NT2/D1 (cell line): ENCODE results near the gene ZNF324.
"Not testable (repeated sequence)": the region's sequence is repeated elsewhere in the genome, so short reads cannot be mapped to it uniquely, and the experiment has no call there.

Experiments used
- DNase-seq: peaks from one replicate; pipeline ENCODE4 v3.0.0-alpha.2; 2011; ENCODE audit warnings: low read depth, low spot score
- H3K27me3 ChIP-seq: 2 replicates; pipeline ENCODE4 v1.6.0; 2011; ENCODE audit warnings: mild to moderate bottlenecking; ENCODE audit not compliant: insufficient read length, insufficient read depth
- H3K36me3 ChIP-seq: 2 replicates; pipeline ENCODE4 v1.6.1; 2011; ENCODE audit warnings: mild to moderate bottlenecking, low read length, mixed read lengths; ENCODE audit not compliant: insufficient read depth, insufficient read length
- H3K4me1 ChIP-seq: 2 replicates; pipeline ENCODE4 v1.5.1; 2011; ENCODE audit not compliant: insufficient read depth, insufficient read length
- H3K4me3 ChIP-seq: 2 replicates; pipeline ENCODE4 v1.5.1; 2011; ENCODE audit warnings: low read depth; ENCODE audit not compliant: insufficient read length
- H3K9ac ChIP-seq: 2 replicates; pipeline ENCODE4 v1.6.0; 2011; ENCODE audit warnings: low read depth; ENCODE audit not compliant: insufficient read length
- H3K9me3 ChIP-seq: 2 replicates; pipeline ENCODE4 v1.5.1; 2011; ENCODE audit warnings: mild to moderate bottlenecking, low read length; ENCODE audit not compliant: insufficient read depth
- SUZ12 ChIP-seq: IDR thresholded peaks from 2 replicates; pipeline ENCODE4 v1.6.1; 2011; ENCODE audit not compliant: insufficient read length, insufficient read depth; ENCODE audit errors: extremely low read depth
- YY1 ChIP-seq: IDR thresholded peaks from 2 replicates; pipeline ENCODE4 v1.6.1; 2011; ENCODE audit not compliant: insufficient read length, insufficient read depth
- ZNF274 ChIP-seq: IDR thresholded peaks from 2 replicates; pipeline ENCODE4 v1.6.1; 2011; ENCODE audit warnings: mild to moderate bottlenecking, low read depth, low read length

ZNF324 gene

GRCh38 chr19:58480481-58480830, 13.6 kb downstream of the ZNF324 start:
- no peak for DNase-seq
- H3K4me3 ChIP-seq, result no peak overlapping the region
- no peak overlapping the region for H3K9ac ChIP-seq
- no peaks in the 10 kb centered on the region for H3K27me3 ChIP-seq
- H3K4me1 ChIP-seq, result peaks cover 9% of the 10 kb centered on the region
- H3K9me3 ChIP-seq, result no peaks in the 10 kb centered on the region
- TF ChIP-seq ZNF274 (no peak), SUZ12 (no peak), YY1 (no peak)
- H3K36me3 ChIP-seq, result peaks cover 16% of the 10 kb centered on the region

- DNase-seq, result no peak
- TF ChIP-seq SUZ12, result no peak
- no peak for TF ChIP-seq ZNF274
- TF ChIP-seq YY1, result no peak
- Histone ChIP-seq H3K27me3 (no peaks in the 10 kb centered on the region), H3K36me3 (peaks cover 16% of the 10 kb centered on the region), H3K4me1 (peaks cover 9% of the 10 kb centered on the region), H3K9ac (no peak overlapping the region), H3K9me3 (no peaks in the 10 kb centered on the region), H3K4me3 (no peak overlapping the region)
These were observed 14.0 kb downstream of the ZNF324 start for GRCh38 chr19:58480831-58481230.

- Histone ChIP-seq H3K4me3 (no peak overlapping the region), H3K27me3 (no peaks in the 10 kb centered on the region), H3K9ac (no peak overlapping the region), H3K9me3 (no peaks in the 10 kb centered on the region), H3K36me3 (peaks cover 16% of the 10 kb centered on the region), H3K4me1 (peaks cover 3% of the 10 kb centered on the region)
- TF ChIP-seq SUZ12 (no peak), ZNF274 (no peak), YY1 (no peak)
- DNase-seq, result no peak
These were observed 15.5 kb downstream of the ZNF324 start for GRCh38 chr19:58482372-58482771.

GRCh38 chr19:58483776-58484175, 16.9 kb downstream of the ZNF324 start:
- Histone ChIP-seq H3K9ac (no peak overlapping the region), H3K36me3 (peaks cover 11% of the 10 kb centered on the region), H3K27me3 (no peaks in the 10 kb centered on the region), H3K9me3 (no peaks in the 10 kb centered on the region), H3K4me3 (no peak overlapping the region), H3K4me1 (no peaks in the 10 kb centered on the region)
- no peak for TF ChIP-seq SUZ12
- TF ChIP-seq YY1, result no peak
- no peak for TF ChIP-seq ZNF274
- DNase-seq, result no peak

GRCh38 chr19:58484349-58484748, 17.5 kb downstream of the ZNF324 start:
- not testable (repeated sequence) for H3K27me3 ChIP-seq, H3K4me3 ChIP-seq, H3K4me1 ChIP-seq, H3K36me3 ChIP-seq, DNase-seq, H3K9ac ChIP-seq, H3K9me3 ChIP-seq

GRCh38 chr19:58491393-58491792, 24.5 kb downstream of the ZNF324 start:
- Histone ChIP-seq H3K9me3 (no peaks in the 10 kb centered on the region), H3K9ac (no peak overlapping the region), H3K36me3 (no peaks in the 10 kb centered on the region), H3K4me1 (no peaks in the 10 kb centered on the region), H3K27me3 (no peaks in the 10 kb centered on the region), H3K4me3 (no peak overlapping the region)
- TF ChIP-seq SUZ12 (no peak), ZNF274 (no peak), YY1 (no peak)
- DNase-seq, result no peak

GRCh38 chr19:58492265-58492664, 25.4 kb downstream of the ZNF324 start:
- TF ChIP-seq YY1, result no peak
- no peak for TF ChIP-seq ZNF274
- no peak for TF ChIP-seq SUZ12
- no peak overlapping the region for H3K4me3 ChIP-seq
- no peaks in the 10 kb centered on the region for H3K4me1 ChIP-seq
- H3K9ac ChIP-seq, result no peak overlapping the region
- H3K36me3 ChIP-seq, result no peaks in the 10 kb centered on the region
- no peak for DNase-seq
- no peaks in the 10 kb centered on the region for H3K9me3 ChIP-seq
- H3K27me3 ChIP-seq, result no peaks in the 10 kb centered on the region

GRCh38 chr19:58497634-58498170, 30.8 kb downstream of the ZNF324 start:
- no peak for DNase-seq
- Histone ChIP-seq H3K4me1 (peaks cover 5% of the 10 kb centered on the region), H3K36me3 (no peaks in the 10 kb centered on the region), H3K9me3 (no peaks in the 10 kb centered on the region; the same call in 1 of the 2 replicates), H3K27me3 (no peaks in the 10 kb centered on the region), H3K9ac (no peak overlapping the region), H3K4me3 (no peak overlapping the region)
- TF ChIP-seq YY1, result no peak
- TF ChIP-seq ZNF274, result no peak
- no peak for TF ChIP-seq SUZ12
